SK-N-MC (cell line): ENCODE results near the gene VMP1.
"Not testable (repeated sequence)": the region's sequence is repeated elsewhere in the genome, so short reads cannot be mapped to it uniquely, and the experiment has no call there.

Experiments used
- DNase-seq: peaks from one replicate; pipeline ENCODE4 v3.0.0-alpha.2; 2011; ENCODE audit warnings: low read depth, low spot score
- H3K27ac ChIP-seq: fragments of 200-600 bp; sonication (generic); 2 replicates; pipeline ENCODE4 v1.5.1; 2016; ENCODE audit warnings: mixed run types
- H3K36me3 ChIP-seq: fragments of 200-600 bp; sonication (generic); 2 replicates; pipeline ENCODE4 v1.6.1; 2017; ENCODE audit warnings: antibody characterized with exemption, low read length, mixed read lengths; ENCODE audit not compliant: insufficient read depth
- H3K4me3 ChIP-seq: fragments of 200-600 bp; sonication (generic); 2 replicates; pipeline ENCODE4 v1.5.1; 2016
- H3K9ac ChIP-seq: fragments of 200-600 bp; sonication (generic); 2 replicates; pipeline ENCODE4 v1.8.0; 2017; ENCODE audit warnings: mixed run types, mixed read lengths; ENCODE audit not compliant: insufficient read length
- H3K9me3 ChIP-seq: fragments of 200-600 bp; sonication (generic); 2 replicates; pipeline ENCODE4 v1.6.1; 2017; ENCODE audit warnings: low read depth, mild to moderate bottlenecking, antibody characterized with exemption, low read length, moderate library complexity, mixed read lengths
- EZH2 ChIP-seq: fragments of 200-600 bp; sonication (generic); IDR thresholded peaks from one replicate; pipeline ENCODE4 v1.6.1; 2017; ENCODE audit warnings: antibody characterized with exemption
- FOXP2 ChIP-seq: optimal IDR thresholded peaks from 2 replicates; pipeline ENCODE3; 2011; ENCODE audit warnings: mild to moderate bottlenecking, moderate library complexity; ENCODE audit not compliant: insufficient read depth; ENCODE audit errors: extremely low read length, control extremely low read depth
- POLR2AphosphoS5 ChIP-seq: IDR thresholded peaks from 2 replicates; pipeline ENCODE4 v1.6.1; 2012; ENCODE audit warnings: mild to moderate bottlenecking, low read depth, low read length, borderline replicate concordance

VMP1 gene

DNA sequence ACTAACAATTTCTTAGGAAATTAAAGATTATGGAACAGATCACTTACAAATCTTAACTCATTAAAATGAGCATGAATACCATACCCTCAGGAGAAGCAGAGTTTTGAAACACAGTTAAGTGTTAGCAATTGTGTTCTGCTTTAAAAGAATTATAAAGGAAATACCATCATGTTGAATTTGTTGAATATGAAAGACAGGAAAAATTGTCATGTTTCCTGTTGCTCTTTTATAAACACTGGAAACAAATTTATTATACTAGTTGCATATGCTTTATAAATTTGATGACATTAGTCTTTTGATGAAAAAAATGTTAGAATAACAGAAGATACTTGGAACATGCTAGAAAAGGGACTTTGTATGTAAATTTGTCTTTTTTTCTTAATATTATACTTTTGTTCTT, 59.7 kb downstream of the VMP1 start:
- no peak; the same call in 1 of the 2 replicates for TF ChIP-seq POLR2AphosphoS5
- TF ChIP-seq FOXP2: no peak
- TF ChIP-seq EZH2: no peak
- Histone ChIP-seq H3K9me3 (no peaks in the 10 kb centered on the region), H3K27ac (peak overlapping the region; percentile 20; the same call in 1 of the 2 replicates), H3K36me3 (peaks cover 9% of the 10 kb centered on the region; the same call in 1 of the 2 replicates), H3K9ac (no peak overlapping the region), H3K4me3 (no peak overlapping the region)
- no peak for DNase-seq

GRCh38 chr17:59769887-59770286, 62.4 kb downstream of the VMP1 start:
- Histone ChIP-seq H3K4me3 (no peak overlapping the region), H3K27ac (no peak overlapping the region), H3K9ac (no peak overlapping the region), H3K9me3 (no peaks in the 10 kb centered on the region), H3K36me3 (peaks cover 23% of the 10 kb centered on the region)
- TF ChIP-seq FOXP2 (no peak), POLR2AphosphoS5 (no peak), EZH2 (no peak)
- DNase-seq: no peak

DNA sequence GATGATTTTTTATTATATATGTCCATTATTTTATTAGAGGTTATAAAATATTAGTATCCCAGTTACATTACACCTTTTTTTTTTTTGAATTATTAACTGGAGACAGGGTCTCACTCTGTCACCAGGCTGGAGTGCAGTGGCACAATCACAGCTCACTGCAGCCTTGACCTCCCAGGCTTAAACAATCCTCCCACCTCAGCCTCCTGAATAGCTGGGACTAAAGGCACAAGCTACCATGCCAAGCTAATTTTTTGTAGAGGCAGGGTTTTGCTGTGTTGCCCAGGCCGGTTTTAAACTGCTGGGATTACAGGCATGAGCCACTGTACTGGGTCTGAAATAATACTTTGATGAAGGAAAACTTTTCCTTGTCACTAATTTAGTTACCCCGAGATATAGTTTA, 63.6 kb downstream of the VMP1 start:
- TF ChIP-seq FOXP2: no peak
- no peak for TF ChIP-seq POLR2AphosphoS5
- no peak for TF ChIP-seq EZH2
- Histone ChIP-seq H3K9me3 (no peaks in the 10 kb centered on the region), H3K4me3 (no peak overlapping the region), H3K36me3 (peaks cover 30% of the 10 kb centered on the region), H3K27ac (no peak overlapping the region), H3K9ac (no peak overlapping the region)
- no peak for DNase-seq

GRCh38 chr17:59775786-59776350, 68.4 kb downstream of the VMP1 start:
- Histone ChIP-seq H3K36me3 (peaks cover 37% of the 10 kb centered on the region), H3K9ac (no peak overlapping the region), H3K4me3 (no peak overlapping the region), H3K27ac (no peak overlapping the region), H3K9me3 (no peaks in the 10 kb centered on the region)
- TF ChIP-seq FOXP2: no peak
- TF ChIP-seq EZH2: no peak
- TF ChIP-seq POLR2AphosphoS5: no peak
- DNase-seq: no peak

- H3K4me3 ChIP-seq: no peak overlapping the region
- H3K36me3 ChIP-seq: peaks cover 37% of the 10 kb centered on the region
- H3K9ac ChIP-seq: no peak overlapping the region
- H3K27ac ChIP-seq: no peak overlapping the region
- no peak for DNase-seq
- TF ChIP-seq EZH2: no peak
- TF ChIP-seq POLR2AphosphoS5: no peak
- TF ChIP-seq FOXP2: no peak
- H3K9me3 ChIP-seq: no peaks in the 10 kb centered on the region
Measured at GRCh38 chr17:59776577-59776976, 69.1 kb downstream of the VMP1 start.

- no peak for DNase-seq
- Histone ChIP-seq H3K9me3 (no peaks in the 10 kb centered on the region), H3K4me3 (no peak overlapping the region), H3K9ac (no peak overlapping the region), H3K36me3 (peaks cover 37% of the 10 kb centered on the region), H3K27ac (no peak overlapping the region)
- TF ChIP-seq POLR2AphosphoS5 (no peak), EZH2 (no peak), FOXP2 (no peak)
Measured at GRCh38 chr17:59777033-59777432, 69.6 kb downstream of the VMP1 start.

DNA sequence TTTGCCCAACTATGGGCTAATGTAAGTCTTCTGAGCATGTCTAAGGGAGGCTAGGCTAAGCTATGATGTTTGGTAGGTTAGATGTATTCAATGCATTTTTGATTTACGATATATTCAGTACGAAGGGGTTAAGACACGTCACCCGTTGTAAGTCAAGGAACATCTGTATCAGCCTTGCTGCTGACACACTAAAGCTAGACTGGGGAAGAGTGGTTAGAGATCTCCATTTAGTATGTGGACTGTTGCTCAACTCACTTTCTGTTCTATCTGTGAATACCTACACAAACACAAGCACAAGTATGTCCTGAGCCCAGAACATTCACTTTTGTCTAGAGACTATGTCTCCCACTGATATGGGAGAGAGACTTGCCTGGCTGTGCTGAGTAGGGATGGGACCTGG, 71.5 kb downstream of the VMP1 start:
- peaks cover 32% of the 10 kb centered on the region for H3K36me3 ChIP-seq
- no peaks in the 10 kb centered on the region for H3K9me3 ChIP-seq

DNA sequence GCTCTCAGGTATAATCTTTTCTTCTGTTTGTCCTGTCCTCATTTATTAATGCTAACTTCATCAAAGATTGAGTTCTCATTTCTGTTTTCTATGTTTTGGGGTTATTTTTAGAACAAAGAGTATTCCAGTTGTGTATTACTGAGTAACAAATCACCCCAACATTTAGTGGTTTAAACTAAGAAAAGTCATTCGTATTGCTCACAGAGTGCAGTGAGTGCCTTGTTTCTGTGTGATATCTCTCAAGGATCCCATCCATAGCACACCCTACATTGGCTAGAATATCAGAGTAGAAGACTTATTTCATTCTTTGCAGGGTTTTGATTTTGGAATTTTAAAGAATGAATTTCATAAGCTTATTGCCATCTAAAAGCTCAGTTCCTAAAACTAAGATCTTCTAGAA, 72.1 kb downstream of the VMP1 start:
- no peak overlapping the region for H3K27ac ChIP-seq
- no peak overlapping the region for H3K4me3 ChIP-seq
- H3K36me3 ChIP-seq: peaks cover 26% of the 10 kb centered on the region
- H3K9me3 ChIP-seq: no peaks in the 10 kb centered on the region
- DNase-seq: no peak
- H3K9ac ChIP-seq: no peak overlapping the region
- no peak for TF ChIP-seq FOXP2
- no peak for TF ChIP-seq EZH2
- TF ChIP-seq POLR2AphosphoS5: no peak

More for the DNA sequence above, 71.5 kb downstream of the VMP1 start:
- Histone ChIP-seq H3K27ac (no peak overlapping the region), H3K9ac (no peak overlapping the region), H3K4me3 (no peak overlapping the region)
- no peak for DNase-seq
- TF ChIP-seq POLR2AphosphoS5: no peak
- no peak for TF ChIP-seq FOXP2
- no peak for TF ChIP-seq EZH2

- H3K9ac ChIP-seq, DNase-seq: not testable (repeated sequence)
- H3K36me3 ChIP-seq: peaks cover 17% of the 10 kb centered on the region
Measured at GRCh38 chr17:59780548-59780947, 73.1 kb downstream of the VMP1 start.

More at GRCh38 chr17:59780548-59780947, 73.1 kb downstream of the VMP1 start:
- not testable (repeated sequence) for H3K9me3 ChIP-seq, H3K4me3 ChIP-seq, H3K27ac ChIP-seq
